ENCODE results near the gene PRR13.

DNA sequence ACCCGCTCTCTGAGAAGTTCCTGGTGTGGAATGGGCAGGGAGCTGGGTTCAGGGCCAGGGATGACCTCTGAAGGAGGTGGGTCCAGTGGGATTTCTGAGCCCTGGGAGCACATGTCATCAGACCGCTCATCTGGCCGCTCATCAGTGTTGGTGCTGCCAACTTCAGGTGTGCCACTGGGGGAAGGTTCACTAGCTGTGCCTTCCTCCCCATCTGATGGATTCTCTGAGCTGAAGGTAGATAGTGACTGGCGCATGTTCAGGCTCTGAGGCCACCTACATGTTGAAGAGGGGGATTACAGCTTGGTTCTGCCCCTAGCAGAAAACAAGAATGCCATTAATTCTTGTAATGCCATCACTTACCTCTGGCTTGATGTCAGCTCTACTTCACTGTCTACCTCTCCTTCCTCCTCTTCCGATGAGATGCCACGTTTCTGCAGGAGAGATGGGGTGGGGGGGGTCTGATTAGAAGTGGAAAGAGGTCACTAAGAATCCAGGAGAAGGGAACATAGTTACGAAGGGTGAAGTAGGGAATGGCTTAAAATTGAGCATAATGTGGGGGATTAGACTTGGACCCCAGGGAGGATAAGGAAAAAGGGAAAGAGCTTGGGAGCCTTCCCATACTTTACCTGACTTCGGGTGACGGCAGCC, 40.5 kb downstream of the PRR13 start:
- TF ChIP-seq, protein P1, sequence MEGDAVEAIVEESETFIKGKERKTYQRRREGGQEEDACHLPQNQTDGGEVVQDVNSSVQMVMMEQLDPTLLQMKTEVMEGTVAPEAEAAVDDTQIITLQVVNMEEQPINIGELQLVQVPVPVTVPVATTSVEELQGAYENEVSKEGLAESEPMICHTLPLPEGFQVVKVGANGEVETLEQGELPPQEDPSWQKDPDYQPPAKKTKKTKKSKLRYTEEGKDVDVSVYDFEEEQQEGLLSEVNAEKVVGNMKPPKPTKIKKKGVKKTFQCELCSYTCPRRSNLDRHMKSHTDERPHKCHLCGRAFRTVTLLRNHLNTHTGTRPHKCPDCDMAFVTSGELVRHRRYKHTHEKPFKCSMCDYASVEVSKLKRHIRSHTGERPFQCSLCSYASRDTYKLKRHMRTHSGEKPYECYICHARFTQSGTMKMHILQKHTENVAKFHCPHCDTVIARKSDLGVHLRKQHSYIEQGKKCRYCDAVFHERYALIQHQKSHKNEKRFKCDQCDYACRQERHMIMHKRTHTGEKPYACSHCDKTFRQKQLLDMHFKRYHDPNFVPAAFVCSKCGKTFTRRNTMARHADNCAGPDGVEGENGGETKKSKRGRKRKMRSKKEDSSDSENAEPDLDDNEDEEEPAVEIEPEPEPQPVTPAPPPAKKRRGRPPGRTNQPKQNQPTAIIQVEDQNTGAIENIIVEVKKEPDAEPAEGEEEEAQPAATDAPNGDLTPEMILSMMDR (IDR thresholded peaks at IDR 0.05 in 2 of 3, conservative IDR thresholded peaks at IDR 0.05 in 1 of 3; ENCODE audit: borderline replicate concordance in 1 of 3, insufficient read depth in 1 of 3, low read depth in 2 of 3, low read length in 2 of 3), result peak in 2 of 3 experiments; percentile 22 to 45; a peak in 3 of 6 replicates
- TF ChIP-seq YY1 (IDR thresholded peaks at IDR 0.05; ENCODE audit: extremely low read depth, insufficient replicate concordance, low read depth, low read length), result no peak
- TF ChIP-seq EZH2phosphoT487 (IDR thresholded peaks at IDR 0.05; ENCODE audit: borderline replicate concordance), result no peak
- no peak for TF ChIP-seq POLR2A (IDR thresholded peaks at IDR 0.05; ENCODE audit: borderline replicate concordance, extremely low read depth, insufficient read depth, insufficient read length)
- no peak for TF ChIP-seq EZH2 (IDR thresholded peaks at IDR 0.05)
- TF ChIP-seq CEBPB (IDR thresholded peaks at IDR 0.05; ENCODE audit: low read depth), result no peak
- TF ChIP-seq ATF3 (IDR thresholded peaks at IDR 0.05), result no peak

Data from HCT116 (cell line).